MM.1S (cell line): ENCODE results near the gene ELP2.

Experiments used
- DNase-seq: peaks from one replicate; pipeline ENCODE4 v3.0.0-alpha.2; 2015
- H2AFZ ChIP-seq: fragments of 300-600 bp; sonication (generic); 2 replicates; pipeline ENCODE4 v1.6.0; 2016; ENCODE audit warnings: antibody characterized with exemption, low read length
- H3F3A ChIP-seq: fragments of 300-600 bp; sonication (generic); 2 replicates; pipeline ENCODE4 v1.6.1; 2016; ENCODE audit warnings: mild to moderate bottlenecking, antibody characterized with exemption, low read length, moderate library complexity, mixed read lengths; ENCODE audit not compliant: insufficient read depth
- H3K27ac ChIP-seq: fragments of 300-600 bp; sonication (generic); 2 replicates; pipeline ENCODE4 v1.5.1; 2016; ENCODE audit warnings: mild to moderate bottlenecking, low read length
- H3K27me3 ChIP-seq: fragments of 300-600 bp; sonication (generic); replicated peaks from 2 replicates; pipeline ENCODE4 v1.6.0; 2016; ENCODE audit warnings: low read length; ENCODE audit not compliant: insufficient read depth
- H3K36me3 ChIP-seq: fragments of 300-600 bp; sonication (generic); replicated peaks from 2 replicates; pipeline ENCODE4 v1.6.1; 2016; ENCODE audit warnings: mild to moderate bottlenecking, low read length, mixed read lengths; ENCODE audit not compliant: insufficient read depth
- H3K4me1 ChIP-seq: fragments of 300-600 bp; sonication (generic); 2 replicates; pipeline ENCODE4 v1.6.1; 2016; ENCODE audit warnings: low read length, mixed read lengths
- H3K4me2 ChIP-seq: fragments of 300-600 bp; sonication (generic); 2 replicates; pipeline ENCODE4 v1.6.0; 2016; ENCODE audit warnings: low read depth, low read length
- H3K4me3 ChIP-seq: fragments of 300-600 bp; sonication (generic); 2 replicates; pipeline ENCODE4 v1.5.1; 2016; ENCODE audit warnings: low read length, mixed read lengths
- H3K79me2 ChIP-seq: fragments of 300-600 bp; sonication (generic); 2 replicates; pipeline ENCODE4 v1.6.1; 2016; ENCODE audit warnings: mixed run types, low read length, mixed read lengths
- H3K9ac ChIP-seq: fragments of 300-600 bp; sonication (generic); 2 replicates; pipeline ENCODE4 v1.6.1; 2016; ENCODE audit warnings: low read length, mixed read lengths
- H3K9me2 ChIP-seq: fragments of 300-600 bp; sonication (generic); replicated peaks from 2 replicates; pipeline ENCODE4 v1.6.1; 2016; ENCODE audit warnings: mild to moderate bottlenecking, low read length, mixed read lengths; ENCODE audit not compliant: insufficient read depth
- H3K9me3 ChIP-seq: fragments of 300-600 bp; sonication (generic); replicated peaks from 2 replicates; pipeline ENCODE4 v1.6.1; 2016; ENCODE audit warnings: mild to moderate bottlenecking, low read length, mixed read lengths; ENCODE audit not compliant: insufficient read depth
- H4K20me1 ChIP-seq: fragments of 300-600 bp; sonication (generic); 2 replicates; pipeline ENCODE4 v1.6.1; 2016; ENCODE audit warnings: mild to moderate bottlenecking, low read length, moderate library complexity, mixed read lengths; ENCODE audit not compliant: insufficient read depth
- CTCF ChIP-seq: fragments of 300-600 bp; sonication (generic); IDR thresholded peaks from 2 replicates; pipeline ENCODE4 v1.5.1; 2016; ENCODE audit warnings: antibody characterized with exemption, low read length, mixed read lengths
- EZH2 ChIP-seq: fragments of 300-600 bp; sonication (generic); optimal IDR thresholded peaks from 2 replicates; pipeline ENCODE3; 2017; ENCODE audit warnings: low read depth, mild to moderate bottlenecking, antibody characterized with exemption, low read length, mixed read lengths
- EZH2phosphoT487 ChIP-seq: fragments of 300-600 bp; sonication (generic); IDR thresholded peaks from 2 replicates; pipeline ENCODE4 v1.6.1; 2018; ENCODE audit warnings: antibody characterized with exemption, low read length

Gene ELP2

GRCh38 chr18:36211612-36212065, 81.9 kb downstream of the ELP2 start:
- no peak for DNase-seq
- Histone ChIP-seq H2AFZ (no peak overlapping the region), H3K79me2 (no peaks in the 10 kb centered on the region), H3K4me3 (no peak overlapping the region), H3K9me2 (no peaks in the 10 kb centered on the region), H4K20me1 (no peaks in the 10 kb centered on the region), H3K9me3 (no peaks in the 10 kb centered on the region), H3K36me3 (no peaks in the 10 kb centered on the region), H3K4me1 (no peaks in the 10 kb centered on the region), H3K4me2 (no peak overlapping the region), H3K9ac (no peak overlapping the region), H3K27ac (no peak overlapping the region), H3F3A (no peaks in the 10 kb centered on the region), H3K27me3 (no peaks in the 10 kb centered on the region)
- TF ChIP-seq EZH2phosphoT487 = no peak
- no peak for TF ChIP-seq CTCF
- no peak for TF ChIP-seq EZH2

DNA sequence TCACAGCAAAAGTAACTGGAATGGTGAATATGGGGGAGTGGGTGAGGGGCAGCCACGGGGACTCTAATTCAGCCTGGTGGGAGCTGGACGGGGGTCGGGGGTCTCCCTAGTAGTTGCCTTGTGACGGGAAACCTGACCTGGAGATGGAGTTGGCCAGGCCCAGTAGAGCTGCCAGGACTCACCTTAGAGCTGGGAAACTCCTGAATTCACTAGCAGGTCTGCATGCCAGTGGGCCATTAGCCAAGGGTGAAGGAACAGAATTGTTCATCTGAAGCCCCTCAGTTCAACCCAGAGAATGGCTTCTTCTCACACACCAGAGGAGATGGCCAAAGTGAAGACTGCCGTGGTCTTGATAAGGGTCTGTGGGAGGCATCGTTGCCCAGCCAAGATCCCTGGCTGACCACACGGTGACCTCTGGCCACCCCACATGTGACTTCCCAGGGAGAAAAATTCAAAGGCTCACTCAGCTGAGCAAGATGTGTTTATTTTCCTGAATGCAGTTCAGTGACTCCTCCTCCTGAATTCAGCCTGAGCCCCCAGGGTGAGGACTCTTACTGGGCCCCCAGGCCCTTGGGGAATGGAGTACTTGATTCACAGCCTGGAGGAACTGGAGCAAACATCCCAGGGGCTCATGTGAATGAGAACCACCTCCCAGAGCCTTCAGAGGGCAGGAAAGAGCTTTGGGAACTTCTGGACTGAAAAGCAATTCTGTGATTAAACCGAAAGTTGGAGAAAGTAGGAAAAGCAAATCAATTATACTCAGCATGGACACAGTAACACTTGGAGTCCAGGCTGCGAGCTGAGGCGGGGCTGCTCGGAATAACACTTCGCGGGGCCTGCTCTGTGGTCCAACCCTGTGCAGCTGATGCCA, 82.8 kb downstream of the ELP2 start:
- H3K9ac ChIP-seq = no peak overlapping the region
- H3K79me2 ChIP-seq = no peaks in the 10 kb centered on the region
- no peaks in the 10 kb centered on the region for H3K27me3 ChIP-seq
- no peaks in the 10 kb centered on the region for H3K9me3 ChIP-seq
- no peaks in the 10 kb centered on the region for H4K20me1 ChIP-seq
- no peak overlapping the region for H2AFZ ChIP-seq
- H3K4me2 ChIP-seq = no peak overlapping the region
- H3K4me3 ChIP-seq = no peak overlapping the region
- no peak for DNase-seq
- H3K4me1 ChIP-seq = no peaks in the 10 kb centered on the region
- no peaks in the 10 kb centered on the region for H3F3A ChIP-seq
- no peaks in the 10 kb centered on the region for H3K36me3 ChIP-seq
- TF ChIP-seq EZH2 (no peak), EZH2phosphoT487 (no peak), CTCF (no peak)
- H3K9me2 ChIP-seq = no peaks in the 10 kb centered on the region
- H3K27ac ChIP-seq = no peak overlapping the region

- DNase-seq = no peak
- H3K27ac ChIP-seq = no peak overlapping the region
Observed at GRCh38 chr18:36214811-36215210, 85.1 kb downstream of the ELP2 start.

More at GRCh38 chr18:36214811-36215210, 85.1 kb downstream of the ELP2 start:
- no peak overlapping the region for H3K4me2 ChIP-seq
- no peak overlapping the region for H2AFZ ChIP-seq
- H3K4me1 ChIP-seq = no peaks in the 10 kb centered on the region
- H3K9me2 ChIP-seq = no peaks in the 10 kb centered on the region
- no peaks in the 10 kb centered on the region for H3F3A ChIP-seq
- TF ChIP-seq CTCF (no peak), EZH2 (no peak), EZH2phosphoT487 (no peak)
- H4K20me1 ChIP-seq = no peaks in the 10 kb centered on the region
- no peak overlapping the region for H3K9ac ChIP-seq
- no peaks in the 10 kb centered on the region for H3K79me2 ChIP-seq
- H3K9me3 ChIP-seq = no peaks in the 10 kb centered on the region
- H3K36me3 ChIP-seq = no peaks in the 10 kb centered on the region
- no peaks in the 10 kb centered on the region for H3K27me3 ChIP-seq
- H3K4me3 ChIP-seq = no peak overlapping the region
